Measurements from ENCODE around the gene RPS15A. TPM values are rescaled to one million over a fixed set of nuclear protein-coding genes. Genes with fewer than 3 reads are reported as not detected.

RPS15A gene
- total and polyA plus RNA-seq, 2 of the 8 experiments (the other 6 are each of a cell fraction or from before 2014, with no cell fraction given) = 1,784 to 5,666 TPM

DNA sequence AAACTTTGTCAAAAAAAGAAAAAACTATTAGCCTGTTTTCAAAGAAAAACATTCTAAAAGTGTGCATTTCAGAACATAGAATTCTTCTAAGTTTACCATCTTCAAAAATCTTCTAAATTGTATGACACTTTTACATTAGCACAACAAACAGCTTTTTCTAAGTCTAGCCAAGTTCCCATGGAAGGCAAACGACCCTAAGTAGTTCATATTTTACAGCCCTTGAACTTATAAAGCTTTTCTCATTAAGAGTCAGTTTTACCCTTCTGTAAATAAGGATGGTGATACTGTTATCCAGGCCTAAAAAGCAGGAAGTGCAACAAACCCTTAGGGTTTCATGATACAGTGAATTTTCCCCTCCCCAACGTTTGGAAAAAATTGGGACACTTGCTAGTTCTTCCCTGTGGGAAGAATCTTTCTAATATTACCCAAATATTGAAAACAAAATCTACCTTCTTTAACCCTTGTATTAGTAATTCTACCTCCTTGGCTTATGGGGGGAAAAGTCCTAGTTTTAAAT is 15.2 kb upstream of the RPS15A start:
- no peak overlapping the region for H2BK12ac ChIP-seq (ENCODE audit: low read depth, low read length)
- no peak for FAIRE-seq
- H4K5ac ChIP-seq (ENCODE audit: insufficient read length, low read depth, low read length) = no peak overlapping the region
- H3K79me1 ChIP-seq (ENCODE audit: low read depth, low read length) = no peaks in the 10 kb centered on the region; the same call in 1 of the 2 replicates
- no peak overlapping the region for H4K8ac ChIP-seq (ENCODE audit: extremely low read depth, insufficient read depth, low read length)
- no peak overlapping the region for H2BK20ac ChIP-seq (ENCODE audit: low read length)
- H3K4ac ChIP-seq (replicated peaks; ENCODE audit: insufficient read length, low read depth, low read length) = no peak overlapping the region
- H3K9ac ChIP-seq (replicated peaks in 1 of 4; ENCODE audit: extremely low read depth in 1 of 4, low read depth in 3 of 4, low read length in 3 of 4) = no peak overlapping the region
- no peak overlapping the region for H3K27ac ChIP-seq (ENCODE audit: low read depth, low read length)
- H2BK5ac ChIP-seq (ENCODE audit: low read depth, low read length) = no peak overlapping the region
- peaks cover 9 to 12% of the 10 kb centered on the region in 2 experiments for H3K79me2 ChIP-seq (ENCODE audit: control insufficient read depth in 1 of 2, insufficient read depth in 2 of 2, low read length in 2 of 2)
- POLR2A ChIA-PET (ENCODE audit: partially characterized antibody) = interaction anchor here (0.8 to 14.8 kb wide), 4 partner anchors 9 to 37 kb away, joined by 3 to 503 read pairs (median 5); partner anchors contain the start of gene RPS15A
- H2AK5ac ChIP-seq (ENCODE audit: low read depth, low read length) = no peak overlapping the region
- H3K23me2 ChIP-seq (ENCODE audit: low read depth, low read length) = peaks cover 3% of the 10 kb centered on the region; the same call in 1 of the 2 replicates
- no peak overlapping the region for H3K4me3 ChIP-seq (ENCODE audit: extremely low read depth in 1 of 4, insufficient read depth in 2 of 4, low read depth in 3 of 4, low read length in 4 of 4)
- H3K4me2 ChIP-seq (ENCODE audit: insufficient read depth in 1 of 2, low read depth in 2 of 2, low read length in 2 of 2) = no peak overlapping the region
- no peaks in the 10 kb centered on the region for H3K27me3 ChIP-seq (replicated peaks in 1 of 4; ENCODE audit: control insufficient read depth in 3 of 4, extremely low read depth in 1 of 4, insufficient read depth in 3 of 4, low read length in 3 of 4)
- H4K20me1 ChIP-seq (replicated peaks in 1 of 2; ENCODE audit: control insufficient read depth in 1 of 2, insufficient read depth in 2 of 2, low read length in 2 of 2) = peaks cover 0 to 2% of the 10 kb centered on the region in 2 experiments
- no peak overlapping the region for H2BK120ac ChIP-seq (replicated peaks; ENCODE audit: low read depth, low read length)
- H3K56ac ChIP-seq (replicated peaks; ENCODE audit: insufficient read length, low read depth, low read length) = no peak overlapping the region
- 44% methylated on average over 2 of the region's 2 CpGs; no CpG with 5 or more reads in 1 of the 2 experiments for WGBS, 2 experiments (ENCODE audit: extremely low coverage in 1 of 2, insufficient coverage in 1 of 2, insufficient read length in 1 of 2, insufficient replicate concordance in 2 of 2, low coverage in 1 of 2, low lambda C conversion rate in 2 of 2, missing lambda C conversion rate in 1 of 2)
- CTCF ChIA-PET (ENCODE audit: partially characterized antibody) = interaction anchor here (0.6 to 1.9 kb wide), 3 partner anchors 11 to 462 kb away, joined by 3 to 6 read pairs (median 3); no protein-coding TSS in a partner anchor
- H3K4me1 ChIP-seq (replicated peaks in 1 of 4; ENCODE audit: control insufficient read depth in 3 of 4, insufficient read depth in 4 of 4, low read length in 3 of 4) = peaks cover 3 to 10% (median 7%) of the 10 kb centered on the region in 4 experiments; a peak in 4 of 7 replicates
- no peak overlapping the region for H3K14ac ChIP-seq (ENCODE audit: insufficient read length)
- no peak overlapping the region for H4K91ac ChIP-seq (replicated peaks; ENCODE audit: insufficient read length, low read length)
- no peaks in the 10 kb centered on the region; a peak in 1 of 4 replicates for H3K9me3 ChIP-seq (ENCODE audit: insufficient read depth in 2 of 2, low read depth in 1 of 2, low read length in 1 of 2)
- DNase-seq (ENCODE audit: low read depth in 1 of 2, low spot score in 2 of 2) = no peak
- H2AFZ ChIP-seq (ENCODE audit: low read length) = no peak overlapping the region
- H2BK15ac ChIP-seq (ENCODE audit: low read length) = no peak overlapping the region
- H3K36me3 ChIP-seq (ENCODE audit: control insufficient read depth in 2 of 4, insufficient read depth in 4 of 4, low read length in 3 of 4) = peaks cover 7 to 32% (median 22%) of the 10 kb centered on the region in 4 experiments
- no peak overlapping the region for H3K23ac ChIP-seq (ENCODE audit: insufficient read length)
- H3K18ac ChIP-seq (ENCODE audit: extremely low read depth, low read length) = no peak overlapping the region
- TF ChIP-seq SIX5 (IDR thresholded peaks at IDR 0.05; ENCODE audit: low read depth, low read length) (no peak), POLR2AphosphoS5 (IDR thresholded peaks at IDR 0.05; ENCODE audit: low read depth, low read length) (no peak), JUND (IDR thresholded peaks at IDR 0.05; ENCODE audit: low read length) (no peak), GTF2F1 (IDR thresholded peaks at IDR 0.05; ENCODE audit: borderline replicate concordance, low read depth, low read length) (no peak), CHD1 (IDR thresholded peaks at IDR 0.05; ENCODE audit: low read depth, low read length) (no peak), POU5F1 (IDR thresholded peaks at IDR 0.05; ENCODE audit: low read depth, low read length) (no peak), TAF7 (optimal IDR thresholded peaks at IDR 0.05; ENCODE audit: borderline replicate concordance, low read depth, low read length) (no peak), EZH2 (IDR thresholded peaks at IDR 0.05; ENCODE audit: low read depth, low read length, severe bottlenecking) (no peak), TBP (IDR thresholded peaks at IDR 0.05; ENCODE audit: low read depth, low read length) (no peak), TCF12 (IDR thresholded peaks at IDR 0.05; ENCODE audit: low read depth, low read length) (no peak), EGR1 (IDR thresholded peaks at IDR 0.05; ENCODE audit: borderline replicate concordance, low read depth, low read length) (no peak), ZNF274 (IDR thresholded peaks at IDR 0.05; ENCODE audit: borderline replicate concordance, extremely low read depth, low read length) (no peak), CBX5 (IDR thresholded peaks at IDR 0.05; ENCODE audit: low read depth, low read length) (no peak)
- TF ChIP-seq, protein P1, sequence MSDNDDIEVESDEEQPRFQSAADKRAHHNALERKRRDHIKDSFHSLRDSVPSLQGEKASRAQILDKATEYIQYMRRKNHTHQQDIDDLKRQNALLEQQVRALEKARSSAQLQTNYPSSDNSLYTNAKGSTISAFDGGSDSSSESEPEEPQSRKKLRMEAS (IDR thresholded peaks at IDR 0.05) = no peak
